HepG2 (cell line): Measurements from ENCODE around the gene PTPA. TPM values are rescaled to one million over a fixed set of nuclear protein-coding genes. Genes with fewer than 3 reads are reported as not detected.
A peak's percentile ranks its signal among the peaks of the same experiment; 100 is the strongest.

ENCODE experiments used
- ARHGAP35 ChIP-seq: sonication (generic); formaldehyde crosslinking; IDR thresholded peaks from 2 replicates; pipeline ENCODE4 v1.9.0; 2022; ENCODE audit warnings: mild to moderate bottlenecking, inconsistent platforms, moderate library complexity, missing genetic modification reagents, borderline replicate concordance
- CENPX ChIP-seq: sonication (generic); formaldehyde crosslinking; IDR thresholded peaks from 2 replicates; pipeline ENCODE4 v1.9.0; 2021; ENCODE audit warnings: mild to moderate bottlenecking, missing genetic modification reagents, moderate library complexity
- CHCHD3 ChIP-seq: sonication (generic); formaldehyde crosslinking; IDR thresholded peaks from 2 replicates; pipeline ENCODE4 v1.8.0; 2022; ENCODE audit warnings: mild to moderate bottlenecking, missing genetic modification reagents, moderate library complexity
- HDAC1 ChIP-seq: sonication (generic); formaldehyde crosslinking; IDR thresholded peaks from 2 replicates; pipeline ENCODE4 v1.5.1; 2020; ENCODE audit warnings: mild to moderate bottlenecking, missing genetic modification reagents
- KLF13 ChIP-seq: sonication (generic); formaldehyde crosslinking; IDR thresholded peaks from 2 replicates; pipeline ENCODE4 v1.4.0; 2020; ENCODE audit warnings: mild to moderate bottlenecking, missing genetic modification reagents
- NCOR1 ChIP-seq: fragments of 200-600 bp; sonication (generic); IDR thresholded peaks from 2 replicates; pipeline ENCODE4 v1.7.0; 2017; ENCODE audit warnings: antibody characterized with exemption, low read length, borderline replicate concordance
- TBX2 ChIP-seq: sonication (generic); formaldehyde crosslinking; IDR thresholded peaks from 2 replicates; pipeline ENCODE4 v1.5.0; 2020; ENCODE audit warnings: missing genetic modification reagents, mild to moderate bottlenecking, borderline replicate concordance
- WIZ ChIP-seq: sonication (generic); formaldehyde crosslinking; IDR thresholded peaks from 2 replicates; pipeline ENCODE4 v1.5.1; 2020; ENCODE audit warnings: mild to moderate bottlenecking, missing genetic modification reagents
- ZBTB14 ChIP-seq: sonication (generic); formaldehyde crosslinking; IDR thresholded peaks from 2 replicates; pipeline ENCODE4 v1.4.0; 2020; ENCODE audit warnings: missing genetic modification reagents
- ZKSCAN1 ChIP-seq: fragments of 150-350 bp; IDR thresholded peaks from 2 replicates; pipeline ENCODE4 v1.6.1; 2014; ENCODE audit warnings: low read length
- ZNF136 ChIP-seq: sonication (generic); formaldehyde crosslinking; IDR thresholded peaks from 2 replicates; pipeline ENCODE4 v1.8.1; 2022; ENCODE audit warnings: low read depth, mild to moderate bottlenecking, moderate library complexity, missing genetic modification reagents
- ZNF274 ChIP-seq: sonication (generic); formaldehyde crosslinking; IDR thresholded peaks from 2 replicates; pipeline ENCODE4 v1.5.1; 2020; ENCODE audit warnings: mild to moderate bottlenecking, missing genetic modification reagents
- ZNF564 ChIP-seq: sonication (generic); formaldehyde crosslinking; IDR thresholded peaks from 2 replicates; pipeline ENCODE4 v1.8.1; 2023; ENCODE audit warnings: mild to moderate bottlenecking, missing genetic modification reagents
- ZNF724P ChIP-seq: sonication (generic); formaldehyde crosslinking; IDR thresholded peaks from 2 replicates; pipeline ENCODE4 v1.8.0; 2022; ENCODE audit warnings: missing genetic modification reagents, borderline replicate concordance
- ZSCAN22 ChIP-seq: sonication (generic); formaldehyde crosslinking; IDR thresholded peaks from 2 replicates; pipeline ENCODE4 v1.4.0; 2020; ENCODE audit warnings: mild to moderate bottlenecking, missing genetic modification reagents
- polyA plus RNA-seq, 8 experiments: library from polyadenylated mRNA; depleted of rRNA in 3 of 8; stranded (reverse) in 7 of 8; unstranded in 1 of 8; fragments of >200 nt; fragmentation: Illumina TruSeq in 4 of 8; extraction: Trizol in 4 of 8; gene quantifications; 2 replicates each; pipeline versions ENCODE4 v1.2.1 to v1.2.3, GENCODE V29; 2011 to 2016; ENCODE audit warnings: low read depth in 4 of 8, missing spikeins in 1 of 8, mixed read lengths in 1 of 8; ENCODE audit not compliant: insufficient read depth in 1 of 8
- total RNA-seq, 5 experiments: library from RNA; depleted of rRNA; stranded (reverse); fragments of >200 nt; fragmentation: Illumina TruSeq; extraction: Trizol; gene quantifications; 2 replicates each; pipeline ENCODE4 v1.2.3, GENCODE V29; 2016; ENCODE audit warnings: low read depth in 1 of 5
- TF ChIP-seq, protein P1 (sequence below): sonication (generic); formaldehyde crosslinking; IDR thresholded peaks from one replicate; pipeline ENCODE4 v1.5.1; 2020; ENCODE audit warnings: mild to moderate bottlenecking, missing genetic modification reagents; ENCODE audit errors: not compliant biosample characterization
- TF ChIP-seq, protein P2 (sequence below): conservative IDR thresholded peaks from 2 replicates; pipeline ENCODE4 v1.6.1; 2018; ENCODE audit warnings: missing genetic modification reagents
- TF ChIP-seq, protein P3 (sequence below): sonication (generic); formaldehyde crosslinking; IDR thresholded peaks from 2 replicates; pipeline ENCODE4 v1.4.0; 2020; ENCODE audit warnings: missing genetic modification reagents, mild to moderate bottlenecking, borderline replicate concordance

PTPA gene
- total and polyA plus RNA-seq, 2 of the 13 experiments (the other 11 are each of a cell fraction or from before 2014, with no cell fraction given): 79.3 to 105 TPM

- TF ChIP-seq, protein P1, sequence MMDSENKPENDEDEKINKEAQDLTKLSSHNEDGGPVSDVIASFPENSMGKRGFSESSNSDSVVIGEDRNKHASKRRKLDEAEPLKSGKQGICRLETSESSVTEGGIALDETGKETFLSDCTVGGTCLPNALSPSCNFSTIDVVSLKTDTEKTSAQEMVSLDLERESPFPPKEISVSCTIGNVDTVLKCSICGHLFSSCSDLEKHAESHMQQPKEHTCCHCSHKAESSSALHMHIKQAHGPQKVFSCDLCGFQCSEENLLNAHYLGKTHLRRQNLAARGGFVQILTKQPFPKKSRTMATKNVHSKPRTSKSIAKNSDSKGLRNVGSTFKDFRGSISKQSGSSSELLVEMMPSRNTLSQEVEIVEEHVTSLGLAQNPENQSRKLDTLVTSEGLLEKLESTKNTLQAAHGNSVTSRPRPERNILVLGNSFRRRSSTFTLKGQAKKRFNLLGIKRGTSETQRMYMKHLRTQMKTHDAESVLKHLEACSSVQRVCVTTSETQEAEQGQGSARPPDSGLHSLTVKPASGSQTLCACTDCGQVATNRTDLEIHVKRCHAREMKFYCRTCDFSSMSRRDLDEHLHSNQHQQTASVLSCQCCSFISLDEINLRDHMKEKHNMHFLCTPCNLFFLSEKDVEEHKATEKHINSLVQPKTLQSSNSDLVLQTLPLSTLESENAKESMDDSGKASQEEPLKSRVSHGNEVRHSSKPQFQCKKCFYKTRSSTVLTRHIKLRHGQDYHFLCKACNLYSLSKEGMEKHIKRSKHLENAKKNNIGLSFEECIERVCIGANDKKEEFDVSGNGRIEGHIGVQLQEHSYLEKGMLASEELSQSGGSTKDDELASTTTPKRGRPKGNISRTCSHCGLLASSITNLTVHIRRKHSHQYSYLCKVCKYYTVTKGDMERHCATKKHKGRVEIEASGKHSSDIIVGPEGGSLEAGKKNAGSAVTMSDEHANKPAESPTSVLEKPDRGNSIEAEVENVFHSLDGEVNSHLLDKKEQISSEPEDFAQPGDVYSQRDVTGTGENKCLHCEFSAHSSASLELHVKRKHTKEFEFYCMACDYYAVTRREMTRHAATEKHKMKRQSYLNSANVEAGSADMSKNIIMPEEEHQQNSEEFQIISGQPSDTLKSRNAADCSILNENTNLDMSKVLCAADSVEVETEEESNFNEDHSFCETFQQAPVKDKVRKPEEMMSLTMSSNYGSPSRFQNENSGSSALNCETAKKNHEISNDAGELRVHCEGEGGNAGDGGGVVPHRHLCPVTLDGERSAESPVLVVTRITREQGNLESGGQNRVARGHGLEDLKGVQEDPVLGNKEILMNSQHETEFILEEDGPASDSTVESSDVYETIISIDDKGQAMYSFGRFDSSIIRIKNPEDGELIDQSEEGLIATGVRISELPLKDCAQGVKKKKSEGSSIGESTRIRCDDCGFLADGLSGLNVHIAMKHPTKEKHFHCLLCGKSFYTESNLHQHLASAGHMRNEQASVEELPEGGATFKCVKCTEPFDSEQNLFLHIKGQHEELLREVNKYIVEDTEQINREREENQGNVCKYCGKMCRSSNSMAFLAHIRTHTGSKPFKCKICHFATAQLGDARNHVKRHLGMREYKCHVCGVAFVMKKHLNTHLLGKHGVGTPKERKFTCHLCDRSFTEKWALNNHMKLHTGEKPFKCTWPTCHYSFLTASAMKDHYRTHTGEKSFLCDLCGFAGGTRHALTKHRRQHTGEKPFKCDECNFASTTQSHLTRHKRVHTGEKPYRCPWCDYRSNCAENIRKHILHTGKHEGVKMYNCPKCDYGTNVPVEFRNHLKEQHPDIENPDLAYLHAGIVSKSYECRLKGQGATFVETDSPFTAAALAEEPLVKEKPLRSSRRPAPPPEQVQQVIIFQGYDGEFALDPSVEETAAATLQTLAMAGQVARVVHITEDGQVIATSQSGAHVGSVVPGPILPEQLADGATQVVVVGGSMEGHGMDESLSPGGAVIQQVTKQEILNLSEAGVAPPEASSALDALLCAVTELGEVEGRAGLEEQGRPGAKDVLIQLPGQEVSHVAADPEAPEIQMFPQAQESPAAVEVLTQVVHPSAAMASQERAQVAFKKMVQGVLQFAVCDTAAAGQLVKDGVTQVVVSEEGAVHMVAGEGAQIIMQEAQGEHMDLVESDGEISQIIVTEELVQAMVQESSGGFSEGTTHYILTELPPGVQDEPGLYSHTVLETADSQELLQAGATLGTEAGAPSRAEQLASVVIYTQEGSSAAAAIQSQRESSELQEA (CRISPR knock-in tag): no peak
- TF ChIP-seq KLF13 (CRISPR knock-in tag) (no peak), CENPX (CRISPR knock-in tag) (no peak), ARHGAP35 (CRISPR knock-in tag) (no peak), ZNF564 (CRISPR knock-in tag) (no peak), ZKSCAN1 (no peak), ZNF136 (CRISPR knock-in tag) (no peak), ZBTB14 (CRISPR knock-in tag) (no peak), TBX2 (peak; percentile 47; the same call in 1 of the 2 replicates), ZNF274 (CRISPR knock-in tag) (no peak), WIZ (CRISPR knock-in tag) (no peak), NCOR1 (no peak), CHCHD3 (CRISPR knock-in tag) (no peak), ZNF724P (CRISPR knock-in tag) (no peak), ZSCAN22 (CRISPR knock-in tag) (no peak), HDAC1 (CRISPR knock-in tag) (0 out of 2 replicates have a peak, but pooled peaks have one; percentile 14)
- TF ChIP-seq, protein P2, sequence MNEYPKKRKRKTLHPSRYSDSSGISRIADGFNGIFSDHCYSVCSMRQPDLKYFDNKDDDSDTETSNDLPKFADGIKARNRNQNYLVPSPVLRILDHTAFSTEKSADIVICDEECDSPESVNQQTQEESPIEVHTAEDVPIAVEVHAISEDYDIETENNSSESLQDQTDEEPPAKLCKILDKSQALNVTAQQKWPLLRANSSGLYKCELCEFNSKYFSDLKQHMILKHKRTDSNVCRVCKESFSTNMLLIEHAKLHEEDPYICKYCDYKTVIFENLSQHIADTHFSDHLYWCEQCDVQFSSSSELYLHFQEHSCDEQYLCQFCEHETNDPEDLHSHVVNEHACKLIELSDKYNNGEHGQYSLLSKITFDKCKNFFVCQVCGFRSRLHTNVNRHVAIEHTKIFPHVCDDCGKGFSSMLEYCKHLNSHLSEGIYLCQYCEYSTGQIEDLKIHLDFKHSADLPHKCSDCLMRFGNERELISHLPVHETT: no peak
- TF ChIP-seq, protein P3, sequence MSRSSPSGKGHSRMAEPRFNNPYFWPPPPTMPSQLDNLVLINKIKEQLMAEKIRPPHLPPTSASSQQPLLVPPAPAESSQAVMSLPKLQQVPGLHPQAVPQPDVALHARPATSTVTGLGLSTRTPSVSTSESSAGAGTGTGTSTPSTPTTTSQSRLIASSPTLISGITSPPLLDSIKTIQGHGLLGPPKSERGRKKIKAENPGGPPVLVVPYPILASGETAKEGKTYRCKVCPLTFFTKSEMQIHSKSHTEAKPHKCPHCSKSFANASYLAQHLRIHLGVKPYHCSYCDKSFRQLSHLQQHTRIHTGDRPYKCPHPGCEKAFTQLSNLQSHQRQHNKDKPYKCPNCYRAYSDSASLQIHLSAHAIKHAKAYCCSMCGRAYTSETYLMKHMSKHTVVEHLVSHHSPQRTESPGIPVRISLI (CRISPR knock-in tag): no peak
These were observed 425 bp downstream of the PTPA start (continued) for GRCh38 chr9:129111528-129112151.
